HepG2 (cell line): ENCODE data around the gene CDYL.

Source experiments
- ARID2 ChIP-seq: sonication (generic); formaldehyde crosslinking; IDR thresholded peaks from 2 replicates; pipeline ENCODE4 v1.8.1; 2022; ENCODE audit warnings: mild to moderate bottlenecking, missing genetic modification reagents, borderline replicate concordance
- EP300 ChIP-seq, 3 experiments: sonication (generic) in 1 of 3; formaldehyde crosslinking in 1 of 3; IDR thresholded peaks; 2 replicates each; pipeline versions ENCODE4 v1.5.1 to v1.6.1; 2011 to 2020; ENCODE audit warnings: low read depth in 2 of 3, low read length in 2 of 3, borderline replicate concordance in 1 of 3, improper control_type of control experiment in 1 of 3, mild to moderate bottlenecking in 1 of 3, missing genetic modification reagents in 1 of 3, moderate library complexity in 1 of 3
- FOXC1 ChIP-seq: sonication (generic); formaldehyde crosslinking; IDR thresholded peaks from 2 replicates; pipeline ENCODE4 v1.8.0; 2022; ENCODE audit warnings: mild to moderate bottlenecking, missing genetic modification reagents, borderline replicate concordance
- MYC ChIP-seq: sonication (generic); formaldehyde crosslinking; IDR thresholded peaks from 2 replicates; pipeline ENCODE4 v1.9.0; 2021; ENCODE audit warnings: missing genetic modification reagents, borderline replicate concordance
- RELA ChIP-seq: sonication (generic); formaldehyde crosslinking; IDR thresholded peaks from 2 replicates; pipeline ENCODE4 v1.4.0; 2020; ENCODE audit warnings: missing genetic modification reagents
- RNF219 ChIP-seq: sonication (generic); formaldehyde crosslinking; IDR thresholded peaks from 2 replicates; pipeline ENCODE4 v1.5.0; 2020; ENCODE audit warnings: mild to moderate bottlenecking, missing genetic modification reagents
- SMAD1 ChIP-seq: sonication (generic); formaldehyde crosslinking; IDR thresholded peaks from 2 replicates; pipeline ENCODE4 v1.4.0; 2020; ENCODE audit warnings: missing genetic modification reagents, low read depth, mild to moderate bottlenecking, borderline replicate concordance
- SUZ12 ChIP-seq: fragments of 150-350 bp; IDR thresholded peaks from 2 replicates; pipeline ENCODE4 v1.6.1; 2014; ENCODE audit warnings: low read depth, low read length
- TFDP1 ChIP-seq: IDR thresholded peaks from 2 replicates; pipeline ENCODE4 v1.6.1; 2016; ENCODE audit warnings: missing compliant biosample characterization, missing genetic modification reagents, borderline replicate concordance
- ZNF414 ChIP-seq: sonication (generic); formaldehyde crosslinking; IDR thresholded peaks from 2 replicates; pipeline ENCODE4 v1.5.0; 2020; ENCODE audit warnings: missing genetic modification reagents

GRCh38 chr6:4930025-4930691 is 154.0 kb downstream of the CDYL start:
- TF ChIP-seq MYC (CRISPR knock-in tag): no peak
- TF ChIP-seq TFDP1: no peak
- TF ChIP-seq SUZ12: no peak
- TF ChIP-seq SMAD1 (CRISPR knock-in tag): no peak
- TF ChIP-seq FOXC1 (CRISPR knock-in tag): no peak
- no peak for TF ChIP-seq RELA
- TF ChIP-seq RNF219 (CRISPR knock-in tag): no peak
- no peak for TF ChIP-seq ZNF414
- no peak for TF ChIP-seq EP300 (IDR thresholded peaks at IDR 0.05; ENCODE audit: low read depth in 2 of 2, low read length in 2 of 2)
- TF ChIP-seq EP300 (CRISPR knock-in tag; IDR thresholded peaks at IDR 0.05; ENCODE audit: borderline replicate concordance): no peak
- no peak for TF ChIP-seq ARID2 (CRISPR knock-in tag)
